Left ventricle myocardium inferior (tissue), 1 donor: ENCODE data around the gene RPS6KA2. TPM values are rescaled to one million over a fixed set of nuclear protein-coding genes. Genes with fewer than 3 reads are reported as not detected.
"Not testable (repeated sequence)": the region's sequence is repeated elsewhere in the genome, so short reads cannot be mapped to it uniquely, and the experiment has no call there.

Experiments used
- DNase-seq: peaks from one replicate; pipeline ENCODE4 v3.0.0-alpha.2; 2020
- H3K27ac ChIP-seq: fragments of 200-600 bp; replicated peaks from 2 replicates; pipeline ENCODE4 v1.8.0; 2021
- H3K27me3 ChIP-seq: fragments of 200-600 bp; 2 replicates; pipeline ENCODE4 v1.8.0; 2021; ENCODE audit warnings: low read depth
- H3K36me3 ChIP-seq: fragments of 200-600 bp; 2 replicates; pipeline ENCODE4 v1.8.0; 2021
- H3K4me1 ChIP-seq: fragments of 200-600 bp; 2 replicates; pipeline ENCODE4 v1.8.0; 2021
- H3K4me3 ChIP-seq: fragments of 200-600 bp; 2 replicates; pipeline ENCODE4 v1.8.0; 2021; ENCODE audit warnings: mild to moderate bottlenecking, moderate library complexity
- H3K9me3 ChIP-seq: fragments of 200-600 bp; replicated peaks from 2 replicates; pipeline ENCODE4 v1.8.0; 2021
- intact Hi-C: fragments of 100-400 bp; cut with micrococcal nuclease; formaldehyde crosslinking; loops from one replicate; pipeline ENCODE4 v1.11.0; 2022
- total RNA-seq: library from RNA; stranded (reverse); fragmentation: NEBNext Ultra II Directional; extraction: Animal tissue kit (Norgen Biotek cat#: 25700); gene quantifications from one replicate; pipeline ENCODE4 v1.2.1, GENCODE V29; 2021
- TF ChIP-seq, protein P1 (sequence below): fragments of 200-600 bp; IDR thresholded peaks from 2 replicates; pipeline ENCODE4 v1.8.0; 2021; ENCODE audit warnings: antibody characterized with exemption, mild to moderate bottlenecking, borderline replicate concordance
- donor health status: DM: no; HTN: yes; CAD: no; lungs with severe emphysema.

RPS6KA2 gene
- total RNA-seq, 1 donor from 2014 or later: 77.2 TPM

DNA sequence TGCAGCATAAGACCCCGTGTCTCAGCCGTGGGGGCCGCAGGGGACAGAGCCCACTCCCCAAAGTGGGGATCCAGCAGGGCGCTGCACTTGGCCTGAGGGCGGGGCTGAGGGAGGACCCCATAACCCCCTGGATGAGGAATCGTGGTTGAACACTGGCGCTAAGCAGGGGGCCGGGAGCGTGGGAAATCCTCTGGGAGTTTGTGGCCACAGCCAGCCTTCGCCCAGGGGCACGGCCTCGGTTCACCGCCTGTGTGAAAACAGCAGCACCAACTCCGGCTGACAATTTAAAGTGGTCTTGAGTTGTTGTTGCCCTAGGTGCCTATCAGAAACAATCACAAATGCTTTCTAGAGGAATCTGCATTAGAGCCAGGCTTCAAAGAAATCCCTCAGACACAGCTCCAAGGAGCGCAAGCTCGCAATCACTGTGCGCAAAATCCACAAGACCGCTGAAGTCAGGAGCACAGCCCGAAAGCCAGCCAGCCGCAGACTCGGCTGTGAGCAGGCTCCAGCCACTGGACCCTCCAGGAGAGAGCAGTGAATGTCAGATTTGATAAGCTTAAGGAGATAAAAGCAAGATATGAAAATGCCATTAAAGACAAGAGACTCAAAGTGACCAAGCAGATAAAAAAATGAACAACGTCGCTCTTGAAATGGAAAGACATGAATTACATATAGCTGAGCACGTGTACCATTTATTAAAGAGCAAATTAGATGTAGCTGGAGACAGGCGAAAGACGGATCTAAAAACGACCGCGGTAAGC is 10.9 kb upstream of the RPS6KA2 start:
- Histone ChIP-seq H3K27ac (peak overlapping the region; percentile 71), H3K36me3 (no peaks in the 10 kb centered on the region), H3K4me1 (peaks cover 69% of the 10 kb centered on the region), H3K4me3 (no peak overlapping the region), H3K27me3 (no peaks in the 10 kb centered on the region), H3K9me3 (peaks cover 5% of the 10 kb centered on the region)
- no peak for DNase-seq
- TF ChIP-seq, protein P1, sequence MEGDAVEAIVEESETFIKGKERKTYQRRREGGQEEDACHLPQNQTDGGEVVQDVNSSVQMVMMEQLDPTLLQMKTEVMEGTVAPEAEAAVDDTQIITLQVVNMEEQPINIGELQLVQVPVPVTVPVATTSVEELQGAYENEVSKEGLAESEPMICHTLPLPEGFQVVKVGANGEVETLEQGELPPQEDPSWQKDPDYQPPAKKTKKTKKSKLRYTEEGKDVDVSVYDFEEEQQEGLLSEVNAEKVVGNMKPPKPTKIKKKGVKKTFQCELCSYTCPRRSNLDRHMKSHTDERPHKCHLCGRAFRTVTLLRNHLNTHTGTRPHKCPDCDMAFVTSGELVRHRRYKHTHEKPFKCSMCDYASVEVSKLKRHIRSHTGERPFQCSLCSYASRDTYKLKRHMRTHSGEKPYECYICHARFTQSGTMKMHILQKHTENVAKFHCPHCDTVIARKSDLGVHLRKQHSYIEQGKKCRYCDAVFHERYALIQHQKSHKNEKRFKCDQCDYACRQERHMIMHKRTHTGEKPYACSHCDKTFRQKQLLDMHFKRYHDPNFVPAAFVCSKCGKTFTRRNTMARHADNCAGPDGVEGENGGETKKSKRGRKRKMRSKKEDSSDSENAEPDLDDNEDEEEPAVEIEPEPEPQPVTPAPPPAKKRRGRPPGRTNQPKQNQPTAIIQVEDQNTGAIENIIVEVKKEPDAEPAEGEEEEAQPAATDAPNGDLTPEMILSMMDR: no peak
- intact Hi-C loops: no loop called here

GRCh38 chr6:166636934-166637333 is 9.9 kb upstream of the RPS6KA2 start:
- intact Hi-C loops: no loop called here
- peaks cover 72% of the 10 kb centered on the region for H3K4me1 ChIP-seq
- no peak for DNase-seq
- H3K27me3 ChIP-seq: no peaks in the 10 kb centered on the region
- H3K27ac ChIP-seq: peak overlapping the region; percentile 71
- TF ChIP-seq, protein P1: no peak
- no peak overlapping the region for H3K4me3 ChIP-seq
- no peaks in the 10 kb centered on the region for H3K36me3 ChIP-seq
- H3K9me3 ChIP-seq: no peaks in the 10 kb centered on the region

GRCh38 chr6:166636191-166636933 is 9.3 kb upstream of the RPS6KA2 start:
- peak overlapping the region; percentile 71 for H3K27ac ChIP-seq
- no peaks in the 10 kb centered on the region for H3K9me3 ChIP-seq
- no peak overlapping the region for H3K4me3 ChIP-seq
- no peaks in the 10 kb centered on the region for H3K27me3 ChIP-seq
- H3K36me3 ChIP-seq: no peaks in the 10 kb centered on the region
- TF ChIP-seq, protein P1: no peak
- no peak for DNase-seq
- H3K4me1 ChIP-seq: peaks cover 76% of the 10 kb centered on the region
- intact Hi-C loops: no loop called here

GRCh38 chr6:166635013-166635970 is 8.2 kb upstream of the RPS6KA2 start:
- H3K4me1 ChIP-seq: peaks cover 80% of the 10 kb centered on the region
- H3K36me3 ChIP-seq: no peaks in the 10 kb centered on the region
- H3K4me3 ChIP-seq: no peak overlapping the region
- no peaks in the 10 kb centered on the region for H3K27me3 ChIP-seq
- no peak for DNase-seq
- TF ChIP-seq, protein P1: no peak
- H3K27ac ChIP-seq: peak overlapping the region; percentile 71
- no peaks in the 10 kb centered on the region for H3K9me3 ChIP-seq
- intact Hi-C loops: no loop called here

GRCh38 chr6:166634581-166634980 is 7.5 kb upstream of the RPS6KA2 start:
- H3K4me3 ChIP-seq, H3K9me3 ChIP-seq, DNase-seq, H3K27me3 ChIP-seq, H3K36me3 ChIP-seq, intact Hi-C loops: not testable (repeated sequence)
- peaks cover 80% of the 10 kb centered on the region for H3K4me1 ChIP-seq
- peak overlapping the region; percentile 60 for H3K27ac ChIP-seq
